Psoas muscle (tissue), 8 donors: ENCODE measurements around the gene ZNF761. TPM values are rescaled to one million over a fixed set of nuclear protein-coding genes. Genes with fewer than 3 reads are reported as not detected.
"Not testable (repeated sequence)": the region's sequence is repeated elsewhere in the genome, so short reads cannot be mapped to it uniquely, and the experiment has no call there.

Source experiments
- ATAC-seq, 4 donors: fragments of 200-7000 bp; cut with Tn5 transposase; one replicate each; pipeline ENCODE4 v1.9.1; 2020; ENCODE audit warnings: moderate library complexity in 3 of 4, mild to moderate bottlenecking in 2 of 4
- DNase-seq, 2 donors: peaks; one replicate each; pipeline ENCODE4 v3.0.0-alpha.2; 2020
- H3K27ac ChIP-seq: fragments of 200-600 bp; one replicate; pipeline ENCODE4 v1.8.0; 2022
- H3K27me3 ChIP-seq, 3 donors: fragments of 200-600 bp in 1 of 3; one replicate each; pipeline versions ENCODE4 v1.6.1 to v1.8.0; 2013 to 2022; ENCODE audit warnings: low read length in 2 of 3, mild to moderate bottlenecking in 2 of 3, moderate library complexity in 1 of 3; ENCODE audit not compliant: insufficient read depth in 3 of 3
- H3K36me3 ChIP-seq, 2 donors: fragments of 200-600 bp in 1 of 2; one replicate each; pipeline versions ENCODE4 v1.6.1 to v1.8.0; 2013 to 2022; ENCODE audit warnings: low read depth in 1 of 2, mild to moderate bottlenecking in 1 of 2, moderate library complexity in 1 of 2; ENCODE audit not compliant: insufficient read depth in 1 of 2
- H3K4me1 ChIP-seq: fragments of 200-600 bp; one replicate; pipeline ENCODE4 v1.8.0; 2022
- H3K4me3 ChIP-seq: fragments of 200-600 bp; one replicate; pipeline ENCODE4 v1.8.0; 2022; ENCODE audit warnings: mild to moderate bottlenecking
- H3K9me3 ChIP-seq: fragments of 200-600 bp; one replicate; pipeline ENCODE4 v1.8.0; 2022
- WGBS, 3 donors: extraction: QIAGEN DNeasy Blood & Tissue Kit; methylation state at CpG; one replicate each; pipeline versions ENCODE4 v1.1.6 to v1.1.7; 2013; 5-methylcytosine and 5-hydroxymethylcytosine counted together
- intact Hi-C, 2 donors: fragments of 100-400 bp; cut with DNase I; formaldehyde crosslinking; loops; one replicate each; pipeline versions ENCODE4 v1.11.0 to v1.14.2; 2022
- polyA plus RNA-seq, 3 donors: library from polyadenylated mRNA; stranded (reverse); fragments of 200-250 nt; gene quantifications; one replicate each; pipeline ENCODE4 v1.2.3, GENCODE V29; 2013
- total RNA-seq, 4 donors: library from RNA; stranded (reverse); fragmentation: NEBNext Ultra II Directional in 2 of 4; extraction: Animal tissue kit (Norgen Biotek cat#: 25700) in 2 of 4; gene quantifications; one replicate each; pipeline versions ENCODE4 v1.2.1 to v1.2.4, GENCODE V29; 2021 to 2023
- TF ChIP-seq, protein P1 (sequence below): fragments of 200-600 bp; IDR thresholded peaks from one replicate; pipeline ENCODE4 v1.8.0; 2022; ENCODE audit warnings: antibody characterized with exemption
- donor health status: healthy with polysubstance abuse.
- donor health status: DM: no; HTN: no; CAD: no; lungs with moderate emphysema.
- donor health status: Bipolar disorder and iron deficiency.
- donor health status: healthy.
- donor health status: DM: yes; HTN: yes; CAD: no.
- donor health status: DM: no; HTN: no; CAD: no.
- donor health status: DM: no; HTN: no; CAD: no.
- donor health status: DM: yes; HTN: yes; CAD: no.

Gene ZNF761
- total and polyA plus RNA-seq, 7 donors = 1.5 to 6.4 (median 3.2) TPM

DNA sequence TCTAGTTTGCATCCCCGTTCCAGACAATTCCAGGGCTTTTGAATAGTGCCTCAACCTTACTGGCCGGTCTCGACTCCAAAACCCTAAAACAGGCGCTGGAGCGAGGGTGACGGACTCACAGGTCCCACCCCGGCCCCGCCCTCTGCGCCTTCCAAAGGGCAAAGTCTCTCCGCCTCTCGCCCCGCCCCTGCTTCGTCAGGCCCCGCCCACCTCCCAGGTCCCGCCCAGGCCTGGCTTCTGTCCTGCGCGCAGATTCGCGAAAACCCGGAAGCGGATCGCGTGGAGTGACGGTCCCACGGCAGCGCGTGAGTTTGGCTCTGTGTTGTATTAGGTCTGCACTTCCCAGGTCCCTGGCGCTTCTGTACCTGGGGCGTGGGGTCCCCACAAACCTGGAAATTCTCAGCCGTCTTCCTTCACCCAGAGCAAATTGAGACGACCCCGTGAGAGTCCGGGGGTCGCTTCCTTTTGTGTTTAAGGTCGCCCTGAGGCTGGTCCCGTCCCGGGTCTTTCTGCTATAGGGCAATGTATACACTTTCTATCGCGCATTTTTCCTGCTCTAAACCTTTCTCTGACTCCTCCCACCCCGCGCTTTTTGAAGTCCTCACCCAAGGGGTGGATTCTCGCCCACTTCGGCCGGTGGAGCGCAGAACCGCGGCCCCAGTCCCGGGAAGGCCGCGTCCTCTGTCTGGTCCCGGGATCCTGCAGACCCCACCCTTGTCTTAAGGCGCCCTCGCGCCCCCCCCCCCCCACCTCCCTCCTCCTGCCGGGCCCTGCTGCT, 35.9 kb downstream of the ZNF761 start, which contains the start of gene ZNF813:
ZNF813 (plus strand) TSS at position 249 of the 778 bp plus-strand sequence. CDS start 16,090 bp downstream, outside the sequence.
- H3K4me1 ChIP-seq = peaks cover 3% of the 10 kb centered on the region
- TF ChIP-seq, protein P1, sequence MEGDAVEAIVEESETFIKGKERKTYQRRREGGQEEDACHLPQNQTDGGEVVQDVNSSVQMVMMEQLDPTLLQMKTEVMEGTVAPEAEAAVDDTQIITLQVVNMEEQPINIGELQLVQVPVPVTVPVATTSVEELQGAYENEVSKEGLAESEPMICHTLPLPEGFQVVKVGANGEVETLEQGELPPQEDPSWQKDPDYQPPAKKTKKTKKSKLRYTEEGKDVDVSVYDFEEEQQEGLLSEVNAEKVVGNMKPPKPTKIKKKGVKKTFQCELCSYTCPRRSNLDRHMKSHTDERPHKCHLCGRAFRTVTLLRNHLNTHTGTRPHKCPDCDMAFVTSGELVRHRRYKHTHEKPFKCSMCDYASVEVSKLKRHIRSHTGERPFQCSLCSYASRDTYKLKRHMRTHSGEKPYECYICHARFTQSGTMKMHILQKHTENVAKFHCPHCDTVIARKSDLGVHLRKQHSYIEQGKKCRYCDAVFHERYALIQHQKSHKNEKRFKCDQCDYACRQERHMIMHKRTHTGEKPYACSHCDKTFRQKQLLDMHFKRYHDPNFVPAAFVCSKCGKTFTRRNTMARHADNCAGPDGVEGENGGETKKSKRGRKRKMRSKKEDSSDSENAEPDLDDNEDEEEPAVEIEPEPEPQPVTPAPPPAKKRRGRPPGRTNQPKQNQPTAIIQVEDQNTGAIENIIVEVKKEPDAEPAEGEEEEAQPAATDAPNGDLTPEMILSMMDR = no peak
- 0% methylated on average over 51 to 55 of the region's 55 CpGs for WGBS, 3 donors

GRCh38 chr19:53468628-53469027, 36.8 kb downstream of the ZNF761 start:
- H3K9me3 ChIP-seq, H3K27ac ChIP-seq, DNase-seq, H3K36me3 ChIP-seq, H3K4me1 ChIP-seq, ATAC-seq: not testable (repeated sequence)
- intact Hi-C loops = loop anchor here in 1 of 2 donors (5.0 to 10.0 kb wide), 4 partner anchors 36 to 1171 kb away; partner anchors contain the start of genes ZNF480, ZNF761 and ZNF765
- 28 to 39% (median 38%) methylated on average over 8 of the region's 8 CpGs for WGBS, 3 donors
- H3K27me3 ChIP-seq = peaks cover 0 to 20% (median 6%) of the 10 kb centered on the region in 3 donors
- H3K4me3 ChIP-seq = peak overlapping the region; percentile 82

More for the DNA sequence above, 35.9 kb downstream of the ZNF761 start, which contains the start of gene ZNF813:
- Histone ChIP-seq H3K36me3 (no peaks in the 10 kb centered on the region), H3K4me3 (peak within 1 kb of the TSS; percentile 82), H3K27ac (peak within 1 kb of the TSS; percentile 55), H3K27me3 (peaks cover 0 to 28% (median 8%) of the 10 kb centered on the region in 3 donors), H3K9me3 (no peaks in the 10 kb centered on the region)
- intact Hi-C loops = loop anchor here in 1 of 2 donors (5.0 to 10.0 kb wide), 4 partner anchors 35 to 1170 kb away; partner anchors contain the start of genes ZNF480, ZNF761 and ZNF765
- DNase-seq (peak; percentile 93 to 94), ATAC-seq (peak; percentile 96 to 99 (median 98))

DNA sequence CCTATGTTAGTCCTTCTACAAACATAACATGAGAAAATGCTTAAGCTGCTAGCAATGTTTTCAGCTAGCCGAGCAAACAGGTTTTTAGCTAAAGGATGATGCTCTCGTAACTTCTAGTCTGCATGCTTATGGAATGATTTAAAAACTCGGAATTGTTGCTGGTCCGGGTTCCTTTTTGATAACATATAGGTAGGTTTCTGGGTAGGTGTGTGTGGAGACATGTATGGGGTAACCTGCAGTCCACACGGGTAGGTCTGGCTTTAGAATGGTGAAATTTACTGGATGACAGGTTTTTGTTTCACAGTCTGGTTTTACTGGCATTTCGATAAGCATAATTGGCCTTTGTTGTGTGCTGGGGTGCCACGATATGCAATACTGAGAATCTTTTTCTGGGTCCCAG, 40.1 kb downstream of the ZNF761 start:
- H3K4me1 ChIP-seq = peaks cover 3% of the 10 kb centered on the region
- no peaks in the 10 kb centered on the region for H3K36me3 ChIP-seq
- no peak overlapping the region for H3K27ac ChIP-seq
- ATAC-seq (no peak), DNase-seq (no peak)
- no peak overlapping the region for H3K4me3 ChIP-seq
- 93 to 97% (median 95%) methylated on average over 7 of the region's 7 CpGs for WGBS, 3 donors
- no peaks in the 10 kb centered on the region for H3K9me3 ChIP-seq
- TF ChIP-seq, protein P1 = no peak
- intact Hi-C loops = no loop called here
- no peaks in the 10 kb centered on the region for H3K27me3 ChIP-seq

DNA sequence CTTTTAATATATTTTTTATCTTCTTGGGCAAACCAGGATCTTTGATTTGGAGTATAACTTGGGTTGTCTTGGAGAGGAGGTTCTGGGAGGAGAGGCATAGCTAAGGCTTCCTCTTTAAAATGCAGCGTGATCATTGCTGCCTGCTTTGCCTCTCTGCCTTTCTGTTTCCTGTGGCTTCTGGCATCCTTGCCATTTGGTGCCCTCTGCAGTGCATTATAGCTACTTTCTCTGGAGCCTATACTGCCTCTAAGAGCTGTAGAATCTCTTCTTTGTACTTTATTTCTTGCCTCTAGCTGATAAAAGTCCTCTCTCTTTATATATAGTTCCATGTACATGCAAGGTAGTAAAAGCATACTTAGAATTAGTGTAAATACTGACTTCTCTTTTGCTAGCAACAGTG, 43.0 kb downstream of the ZNF761 start:
- H3K36me3 ChIP-seq, ATAC-seq, DNase-seq, H3K27ac ChIP-seq, H3K4me3 ChIP-seq, H3K9me3 ChIP-seq, intact Hi-C loops, H3K4me1 ChIP-seq, H3K27me3 ChIP-seq: not testable (repeated sequence)
- 50 to 60% (median 53%) methylated on average over 1 of the region's 1 CpG for WGBS, 3 donors

DNA sequence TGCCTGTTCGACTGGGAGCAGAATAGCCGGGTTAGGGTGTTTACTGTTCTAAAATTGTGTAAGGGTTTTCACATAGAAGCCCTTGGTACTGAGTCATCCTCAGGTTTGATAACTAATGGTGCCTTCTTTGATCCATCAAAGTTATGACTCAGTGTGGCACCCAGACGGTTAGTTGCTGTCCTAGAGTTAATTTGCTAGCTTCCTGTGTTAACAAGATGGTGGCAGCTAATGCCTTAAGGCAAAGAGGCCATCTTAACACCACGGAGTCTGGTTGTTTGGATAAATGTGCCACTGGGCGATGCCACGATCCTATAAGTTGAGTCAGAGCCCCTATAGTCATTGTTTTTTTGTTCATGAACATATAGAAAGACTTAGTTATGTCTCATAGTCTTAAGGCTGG, 43.7 kb downstream of the ZNF761 start:
- DNase-seq, H3K27me3 ChIP-seq, H3K27ac ChIP-seq, ATAC-seq, intact Hi-C loops, H3K4me1 ChIP-seq, H3K4me3 ChIP-seq, H3K36me3 ChIP-seq: not testable (repeated sequence)
- 84 to 92% (median 88%) methylated on average over 6 of the region's 6 CpGs for WGBS, 3 donors
- peaks cover 12% of the 10 kb centered on the region for H3K9me3 ChIP-seq

GRCh38 chr19:53483751-53484150, 52.0 kb downstream of the ZNF761 start:
- H3K4me1 ChIP-seq, H3K27ac ChIP-seq, H3K4me3 ChIP-seq, intact Hi-C loops, H3K27me3 ChIP-seq, ATAC-seq, H3K36me3 ChIP-seq, DNase-seq: not testable (repeated sequence)
- peaks cover 28% of the 10 kb centered on the region for H3K9me3 ChIP-seq
- whole genome bisulfite sequencing, 3 donors = 93 to 96% (median 93%) methylated on average over 2 of the region's 2 CpGs
